Renal cortical epithelial cell (primary cell): Measurements from ENCODE around the gene DCLK1. TPM values are rescaled to one million over a fixed set of nuclear protein-coding genes. Genes with fewer than 3 reads are reported as not detected.

ENCODE experiments used
- DNase-seq: peaks from one replicate; pipeline ENCODE4 v3.0.0-alpha.2; 2011; ENCODE audit warnings: low read depth
- total RNA-seq: library from RNA; depleted of rRNA; stranded (reverse); fragments of >200 nt; gene quantifications from 2 replicates; pipeline ENCODE4 v1.2.3, GENCODE V29; 2014

DCLK1 gene
- total RNA-seq, 1 donor from 2014 or later = 12.0 TPM

- peak; percentile 65 for DNase-seq
Observed at GRCh38 chr13:35789335-35790165, 341.6 kb downstream of the DCLK1 start.

GRCh38 chr13:35787937-35788336 lies 343.2 kb downstream of the DCLK1 start:
- DNase-seq = no peak

GRCh38 chr13:35785576-35786303 lies 345.4 kb downstream of the DCLK1 start:
- no peak for DNase-seq

GRCh38 chr13:35784286-35784951 lies 346.8 kb downstream of the DCLK1 start:
- peak; percentile 81 for DNase-seq

GRCh38 chr13:35782793-35783192 lies 348.4 kb downstream of the DCLK1 start:
- no peak for DNase-seq

- no peak for DNase-seq
Observed at GRCh38 chr13:35781036-35782000, 349.9 kb downstream of the DCLK1 start.

- no peak for DNase-seq
Observed at GRCh38 chr13:35780613-35781012, 350.6 kb downstream of the DCLK1 start.

- DNase-seq = peak; percentile 98
Observed at GRCh38 chr13:35771898-35772297, 359.3 kb downstream of the DCLK1 start.

GRCh38 chr13:35770756-35771297 lies 360.4 kb downstream of the DCLK1 start:
- DNase-seq = no peak

GRCh38 chr13:35769812-35770211 lies 361.4 kb downstream of the DCLK1 start:
- no peak for DNase-seq

GRCh38 chr13:35768551-35768950 lies 362.6 kb downstream of the DCLK1 start:
- peak; percentile 56 for DNase-seq

GRCh38 chr13:35768073-35768472 lies 363.1 kb downstream of the DCLK1 start:
- no peak for DNase-seq

GRCh38 chr13:35767256-35767976 lies 363.8 kb downstream of the DCLK1 start:
- no peak for DNase-seq

GRCh38 chr13:35766663-35767062 lies 364.5 kb downstream of the DCLK1 start:
- DNase-seq = no peak

- no peak for DNase-seq
Observed at GRCh38 chr13:35765941-35766340, 365.2 kb downstream of the DCLK1 start.

- DNase-seq = no peak
Observed at GRCh38 chr13:35765366-35765765, 365.8 kb downstream of the DCLK1 start.

GRCh38 chr13:35764326-35765015 lies 366.7 kb downstream of the DCLK1 start:
- DNase-seq = peak; percentile 15

- no peak for DNase-seq
Observed at GRCh38 chr13:35763782-35764123, 367.4 kb downstream of the DCLK1 start.

- no peak for DNase-seq
Observed at GRCh38 chr13:35763060-35763781, 368.0 kb downstream of the DCLK1 start.
